BLaER1 treated with 17β-estradiol and CSF1 and Interleukin-3, amounts not matched to agents 10 nM and 100 nM (cell line): Measurements from ENCODE around the gene CFAP46.

ENCODE experiments used
- H3K27ac ChIP-seq, 11 experiments: shearing (Covaris generic); formaldehyde crosslinking; 2 replicates each; pipeline ENCODE4 v1.8.1; 2022
- H3K27me3 ChIP-seq, 11 experiments: shearing (Covaris generic); formaldehyde crosslinking; 2 replicates each; pipeline ENCODE4 v1.8.1; 2022
- H3K36me3 ChIP-seq, 11 experiments: shearing (Covaris generic); formaldehyde crosslinking; 2 replicates each; pipeline ENCODE4 v1.8.1; 2022
- H3K4me1 ChIP-seq, 10 experiments: shearing (Covaris generic); formaldehyde crosslinking; 2 replicates each; pipeline ENCODE4 v1.8.1; 2022
- H3K4me2 ChIP-seq, 11 experiments: shearing (Covaris generic); formaldehyde crosslinking; 2 replicates each; pipeline ENCODE4 v1.8.1; 2022
- H3K4me3 ChIP-seq, 10 experiments: shearing (Covaris generic); formaldehyde crosslinking; 2 replicates each; pipeline ENCODE4 v1.8.1; 2022
- H3K9ac ChIP-seq, 11 experiments: shearing (Covaris generic); formaldehyde crosslinking; 2 replicates each; pipeline ENCODE4 v1.8.1; 2022
- H3K9me3 ChIP-seq, 11 experiments: shearing (Covaris generic); formaldehyde crosslinking; replicated peaks in 1 of 11; 2 replicates each; pipeline ENCODE4 v1.8.1; 2022
- H4K20me1 ChIP-seq, 11 experiments: shearing (Covaris generic); formaldehyde crosslinking; 2 replicates each; pipeline ENCODE4 v1.8.1; 2022
- Cebpa-rat ChIP-seq, 11 experiments: shearing (Covaris generic); IDR thresholded peaks; 2 replicates each; pipeline ENCODE4 v1.8.1; 2022

The CFAP46 gene

GRCh38 chr10:132910901-132911785 is 31.2 kb downstream of the CFAP46 start:
- H3K4me3 ChIP-seq = no peak overlapping the region
- no peaks in the 10 kb centered on the region; a peak in 1 of 22 replicates for H3K9me3 ChIP-seq
- peaks cover 38 to 81% (median 76%) of the 10 kb centered on the region in 10 experiments for H3K4me1 ChIP-seq
- H3K9ac ChIP-seq = no peak overlapping the region; a peak in 1 of 22 replicates
- no peak for TF ChIP-seq Cebpa-rat (IDR thresholded peaks at IDR 0.05)
- peak overlapping the region in 2 of 11 experiments; percentile 43 to 52; a peak in 3 of 22 replicates for H3K27ac ChIP-seq
- H4K20me1 ChIP-seq = peaks cover 0 to 47% (median 16%) of the 10 kb centered on the region in 11 experiments; a peak in 15 of 22 replicates
- no peaks in the 10 kb centered on the region for H3K36me3 ChIP-seq
- H3K4me2 ChIP-seq = peak overlapping the region; percentile 36 to 86 (median 71)
- peaks cover 13 to 60% (median 29%) of the 10 kb centered on the region in 11 experiments for H3K27me3 ChIP-seq

- Histone ChIP-seq H3K4me3 (no peak overlapping the region), H3K9me3 (peaks cover 0 to 8% (median 0%) of the 10 kb centered on the region in 11 experiments; a peak in 8 of 22 replicates), H3K9ac (no peak overlapping the region), H4K20me1 (peaks cover 0 to 43% (median 11%) of the 10 kb centered on the region in 11 experiments; a peak in 15 of 22 replicates), H3K4me2 (peak overlapping the region; percentile 36 to 86 (median 71); a peak in 21 of 22 replicates), H3K27ac (peak overlapping the region in 3 of 11 experiments; percentile 31 to 52 (median 43); a peak in 5 of 22 replicates), H3K36me3 (no peaks in the 10 kb centered on the region), H3K27me3 (peaks cover 13 to 52% (median 24%) of the 10 kb centered on the region in 11 experiments; a peak in 21 of 22 replicates), H3K4me1 (peaks cover 34 to 73% (median 69%) of the 10 kb centered on the region in 10 experiments)
- no peak for TF ChIP-seq Cebpa-rat (IDR thresholded peaks at IDR 0.05)
Measured at GRCh38 chr10:132910186-132910880, 32.0 kb downstream of the CFAP46 start.

DNA sequence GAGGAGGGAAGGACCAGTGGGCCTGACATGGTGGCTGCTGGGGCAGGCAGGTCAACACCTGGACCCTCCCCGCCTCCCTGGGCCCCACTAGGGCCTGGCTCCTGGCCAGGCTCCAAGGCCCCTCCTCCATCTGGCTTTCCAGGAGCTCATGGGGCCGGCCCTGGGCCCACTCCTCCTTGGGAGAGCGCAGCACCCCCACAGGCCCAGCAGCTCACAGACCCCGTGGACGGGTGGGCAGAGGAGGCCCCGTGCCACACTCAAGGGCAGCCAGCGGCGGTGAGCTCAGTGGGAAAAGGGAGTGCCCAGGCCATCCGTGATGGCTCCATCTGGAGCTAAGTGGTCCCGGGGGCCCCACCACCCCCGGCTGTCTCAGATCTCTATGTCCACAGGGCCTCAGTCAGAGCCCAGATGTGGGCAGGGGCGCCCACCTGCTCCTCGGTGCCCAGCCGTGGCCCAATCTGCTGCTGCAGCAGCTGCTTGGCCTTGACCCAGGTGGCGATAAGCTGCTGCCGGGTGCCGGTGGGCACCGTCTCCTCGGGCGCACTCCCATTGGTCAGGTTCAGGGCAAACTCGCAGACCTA is 32.8 kb downstream of the CFAP46 start:
- H3K27ac ChIP-seq = peak overlapping the region in 1 of 11 experiments; percentile 38; a peak in 1 of 22 replicates

GRCh38 chr10:132908621-132909295 is 33.6 kb downstream of the CFAP46 start:
- H3K4me2 ChIP-seq = peak overlapping the region in 8 of 11 experiments; percentile 41 to 86 (median 70); a peak in 14 of 22 replicates

More for the DNA sequence above, 32.8 kb downstream of the CFAP46 start:
- peaks cover 0 to 35% (median 4%) of the 10 kb centered on the region in 11 experiments; a peak in 8 of 22 replicates for H4K20me1 ChIP-seq
- no peak overlapping the region; a peak in 1 of 20 replicates for H3K4me3 ChIP-seq
- peaks cover 13 to 45% (median 24%) of the 10 kb centered on the region in 11 experiments; a peak in 21 of 22 replicates for H3K27me3 ChIP-seq
- peaks cover 31 to 71% (median 69%) of the 10 kb centered on the region in 10 experiments; a peak in 19 of 20 replicates for H3K4me1 ChIP-seq
- H3K36me3 ChIP-seq = no peaks in the 10 kb centered on the region
- peaks cover 0 to 15% (median 0%) of the 10 kb centered on the region in 11 experiments; a peak in 8 of 22 replicates for H3K9me3 ChIP-seq
- TF ChIP-seq Cebpa-rat (IDR thresholded peaks at IDR 0.05) = no peak
- H3K4me2 ChIP-seq = peak overlapping the region in 9 of 11 experiments; percentile 60 to 86 (median 72); a peak in 17 of 22 replicates
- no peak overlapping the region for H3K9ac ChIP-seq

DNA sequence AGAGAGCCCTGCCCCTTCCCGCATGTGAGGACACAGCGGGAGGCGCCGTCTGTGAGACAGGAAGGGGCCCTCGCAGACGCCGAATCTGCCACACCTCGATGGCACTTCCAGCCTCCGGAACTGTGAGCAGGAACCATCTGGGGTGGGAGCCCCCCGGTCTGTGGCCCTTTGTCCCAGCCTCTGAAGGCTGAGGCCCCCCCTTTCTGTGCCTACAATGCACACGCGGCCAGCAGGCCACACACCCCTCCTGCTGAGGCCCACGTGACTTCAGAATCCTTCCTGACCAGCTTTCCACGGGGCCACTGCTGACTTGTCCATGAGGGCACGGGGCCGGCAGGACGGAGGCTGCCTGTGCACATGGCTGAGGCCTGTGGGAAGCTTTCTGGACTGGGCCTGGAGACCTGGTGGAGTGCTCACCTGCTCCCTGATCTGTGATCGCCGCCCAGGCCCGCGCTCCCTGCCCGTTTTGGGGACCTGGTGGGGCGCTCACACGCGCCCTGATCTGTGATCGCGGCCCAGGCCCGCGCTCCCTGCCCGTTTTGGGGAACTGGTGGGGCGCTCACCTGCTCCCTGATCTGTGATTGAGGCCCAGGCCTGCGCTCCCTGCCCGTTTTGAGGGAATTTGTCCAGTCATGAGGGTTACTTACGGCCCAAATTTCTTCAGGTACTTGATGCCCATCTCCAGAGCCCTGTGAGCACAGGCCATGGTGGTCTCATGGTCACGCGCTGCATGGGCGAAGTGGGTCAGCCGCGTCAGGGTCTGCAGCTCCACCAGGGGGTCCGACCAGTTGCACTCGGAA is 34.3 kb downstream of the CFAP46 start:
- peaks cover 33 to 67% (median 63%) of the 10 kb centered on the region in 10 experiments; a peak in 19 of 20 replicates for H3K4me1 ChIP-seq
- H3K4me3 ChIP-seq = no peak overlapping the region
- H3K4me2 ChIP-seq = peak overlapping the region in 10 of 11 experiments; percentile 17 to 86 (median 60); a peak in 19 of 22 replicates
- H3K9me3 ChIP-seq = peaks cover 0 to 15% (median 0%) of the 10 kb centered on the region in 11 experiments; a peak in 8 of 22 replicates
- peak overlapping the region in 1 of 11 experiments; percentile 2; a peak in 1 of 22 replicates for H3K27ac ChIP-seq
- no peaks in the 10 kb centered on the region for H3K36me3 ChIP-seq
- TF ChIP-seq Cebpa-rat (IDR thresholded peaks at IDR 0.05) = no peak
- H3K9ac ChIP-seq = 0 out of 22 replicates have a peak overlapping the region, but pooled peaks of 1 of the 11 experiments have one; percentile 3
- H3K27me3 ChIP-seq = peaks cover 6 to 35% (median 17%) of the 10 kb centered on the region in 11 experiments; a peak in 21 of 22 replicates
- H4K20me1 ChIP-seq = peaks cover 0 to 31% (median 4%) of the 10 kb centered on the region in 11 experiments; a peak in 7 of 22 replicates

More at GRCh38 chr10:132908621-132909295, 33.6 kb downstream of the CFAP46 start:
- Histone ChIP-seq H3K36me3 (no peaks in the 10 kb centered on the region), H3K4me3 (no peak overlapping the region), H3K9me3 (peaks cover 0 to 15% (median 0%) of the 10 kb centered on the region in 11 experiments; a peak in 8 of 22 replicates), H3K27ac (no peak overlapping the region), H4K20me1 (peaks cover 0 to 35% (median 4%) of the 10 kb centered on the region in 11 experiments; a peak in 7 of 22 replicates), H3K4me1 (peaks cover 33 to 75% (median 70%) of the 10 kb centered on the region in 10 experiments; a peak in 19 of 20 replicates), H3K27me3 (peaks cover 12 to 43% (median 24%) of the 10 kb centered on the region in 11 experiments; a peak in 21 of 22 replicates), H3K9ac (no peak overlapping the region)
- TF ChIP-seq Cebpa-rat (IDR thresholded peaks at IDR 0.05) = no peak

- no peak overlapping the region for H3K27ac ChIP-seq
Measured at GRCh38 chr10:132906836-132907235, 35.5 kb downstream of the CFAP46 start.

GRCh38 chr10:132906106-132906505 is 36.3 kb downstream of the CFAP46 start:
- Histone ChIP-seq H3K4me1 (peaks cover 21 to 51% (median 46%) of the 10 kb centered on the region in 10 experiments; a peak in 19 of 20 replicates), H3K4me2 (no peak overlapping the region), H4K20me1 (peaks cover 0 to 18% (median 1%) of the 10 kb centered on the region in 11 experiments; a peak in 7 of 22 replicates), H3K27ac (no peak overlapping the region), H3K27me3 (peaks cover 0 to 17% (median 9%) of the 10 kb centered on the region in 11 experiments; a peak in 10 of 22 replicates), H3K36me3 (no peaks in the 10 kb centered on the region), H3K9ac (no peak overlapping the region), H3K9me3 (peaks cover 3 to 22% (median 5%) of the 10 kb centered on the region in 11 experiments; a peak in 21 of 22 replicates), H3K4me3 (no peak overlapping the region)
- TF ChIP-seq Cebpa-rat (IDR thresholded peaks at IDR 0.05) = no peak

More at GRCh38 chr10:132906836-132907235, 35.5 kb downstream of the CFAP46 start:
- Histone ChIP-seq H3K4me2 (no peak overlapping the region), H3K9me3 (peaks cover 0 to 15% (median 0%) of the 10 kb centered on the region in 11 experiments; a peak in 8 of 22 replicates), H3K36me3 (no peaks in the 10 kb centered on the region), H3K4me1 (peaks cover 28 to 58% (median 53%) of the 10 kb centered on the region in 10 experiments; a peak in 19 of 20 replicates), H3K9ac (no peak overlapping the region), H3K27me3 (peaks cover 0 to 25% (median 9%) of the 10 kb centered on the region in 11 experiments; a peak in 10 of 22 replicates), H4K20me1 (peaks cover 0 to 24% (median 4%) of the 10 kb centered on the region in 11 experiments; a peak in 7 of 22 replicates), H3K4me3 (no peak overlapping the region)
- no peak for TF ChIP-seq Cebpa-rat (IDR thresholded peaks at IDR 0.05)
